ENCODE measurements around the gene SRP19. TPM values are rescaled to one million over a fixed set of nuclear protein-coding genes. Genes with fewer than 3 reads are reported as not detected.

The SRP19 gene
- total RNA-seq, 1 experiment from 2014 or later: 42.9 TPM

DNA sequence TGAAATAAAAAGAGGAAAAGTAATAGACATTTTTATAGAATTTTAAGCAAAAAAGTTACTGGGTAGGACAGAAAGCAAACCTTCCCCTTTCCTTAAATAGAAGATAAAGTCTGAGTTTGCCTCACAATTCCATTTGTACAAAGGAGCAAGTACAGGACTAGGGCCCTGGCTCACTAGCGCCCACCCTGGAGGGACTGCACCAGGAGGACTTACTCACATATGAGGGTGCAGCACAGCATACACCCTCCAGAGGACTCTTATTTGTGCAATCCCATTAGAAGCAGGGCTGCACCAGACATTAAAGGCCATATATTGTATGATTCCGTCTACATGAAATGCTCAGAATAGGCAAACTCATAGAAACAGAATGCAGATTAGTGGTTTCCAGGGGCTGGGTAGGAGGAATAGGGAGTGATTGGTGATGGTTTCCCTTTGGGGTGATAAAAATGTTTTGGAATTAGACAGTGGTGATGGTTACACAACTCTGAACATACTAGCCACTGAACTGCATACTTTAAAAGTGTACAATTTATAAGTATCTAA lies 56.4 kb downstream of the SRP19 start:
- intact Hi-C loops (cut with micrococcal nuclease): no loop called here
- Histone ChIP-seq H2AFZ (ENCODE audit: low read length) (no peak overlapping the region), H3K9me2 (replicated peaks; ENCODE audit: low read length) (no peaks in the 10 kb centered on the region), H3K27ac (ENCODE audit: low read length) (no peak overlapping the region), H3K4me2 (ENCODE audit: low read length) (no peak overlapping the region), H3K4me1 (ENCODE audit: insufficient read depth, low read length) (peaks cover 13% of the 10 kb centered on the region; the same call in 1 of the 2 replicates), H3F3A (ENCODE audit: low read length, unreplicated experiment) (no peaks in the 10 kb centered on the region), H3K4me3 (ENCODE audit: low read length) (no peak overlapping the region), H3K9ac (ENCODE audit: low read length) (no peak overlapping the region), H3K9me3 (ENCODE audit: low read length) (no peaks in the 10 kb centered on the region), H4K20me1 (ENCODE audit: low read length) (no peaks in the 10 kb centered on the region), H3K79me2 (ENCODE audit: low read length) (peaks cover 66% of the 10 kb centered on the region), H3K36me3 (ENCODE audit: low read depth, low read length) (peaks cover 10% of the 10 kb centered on the region), H3K27me3 (ENCODE audit: low read length) (no peaks in the 10 kb centered on the region)
- ChIA-PET CTCF (interaction anchor here (0.6 kb wide), 1 partner anchor 69 kb away, joined by 8 read pairs; no protein-coding TSS in a partner anchor), POLR2A (ENCODE audit: unreplicated experiment) (no interaction called here)
- TF ChIP-seq, protein P1, sequence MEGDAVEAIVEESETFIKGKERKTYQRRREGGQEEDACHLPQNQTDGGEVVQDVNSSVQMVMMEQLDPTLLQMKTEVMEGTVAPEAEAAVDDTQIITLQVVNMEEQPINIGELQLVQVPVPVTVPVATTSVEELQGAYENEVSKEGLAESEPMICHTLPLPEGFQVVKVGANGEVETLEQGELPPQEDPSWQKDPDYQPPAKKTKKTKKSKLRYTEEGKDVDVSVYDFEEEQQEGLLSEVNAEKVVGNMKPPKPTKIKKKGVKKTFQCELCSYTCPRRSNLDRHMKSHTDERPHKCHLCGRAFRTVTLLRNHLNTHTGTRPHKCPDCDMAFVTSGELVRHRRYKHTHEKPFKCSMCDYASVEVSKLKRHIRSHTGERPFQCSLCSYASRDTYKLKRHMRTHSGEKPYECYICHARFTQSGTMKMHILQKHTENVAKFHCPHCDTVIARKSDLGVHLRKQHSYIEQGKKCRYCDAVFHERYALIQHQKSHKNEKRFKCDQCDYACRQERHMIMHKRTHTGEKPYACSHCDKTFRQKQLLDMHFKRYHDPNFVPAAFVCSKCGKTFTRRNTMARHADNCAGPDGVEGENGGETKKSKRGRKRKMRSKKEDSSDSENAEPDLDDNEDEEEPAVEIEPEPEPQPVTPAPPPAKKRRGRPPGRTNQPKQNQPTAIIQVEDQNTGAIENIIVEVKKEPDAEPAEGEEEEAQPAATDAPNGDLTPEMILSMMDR (conservative IDR thresholded peaks at IDR 0.05; ENCODE audit: low read depth, low read length): peak; percentile 53
- TF ChIP-seq EZH2phosphoT487 (IDR thresholded peaks at IDR 0.05; ENCODE audit: borderline replicate concordance, low read length): no peak
- no peak for ATAC-seq
- DNase-seq: peak; percentile 11
- no TSS peak for BruUV-seq (replicated peaks)

DNA sequence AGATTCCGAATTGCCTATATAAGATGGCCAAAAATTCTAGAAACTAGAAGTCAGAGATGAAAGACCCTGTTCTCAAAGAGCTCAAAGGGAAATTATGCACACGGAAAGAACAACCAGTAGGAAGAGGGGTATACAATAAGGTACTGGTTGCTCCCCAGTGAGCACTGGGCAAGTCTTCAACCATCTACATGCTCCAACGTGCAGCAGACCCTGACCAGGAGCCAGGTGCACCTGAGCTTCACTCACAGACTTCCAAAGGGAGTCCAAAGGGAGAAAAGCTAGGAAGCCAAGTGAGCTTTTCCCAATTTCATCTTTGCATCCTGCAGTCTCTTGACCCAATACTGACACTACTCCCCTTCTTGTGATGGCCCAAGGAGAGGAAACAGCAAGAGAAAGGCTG lies 57.0 kb downstream of the SRP19 start:
- no TSS peak for BruUV-seq (replicated peaks)
- ChIA-PET POLR2A (ENCODE audit: unreplicated experiment) (no interaction called here), CTCF (no interaction called here)
- H3K9ac ChIP-seq (ENCODE audit: low read length): no peak overlapping the region
- peaks cover 60% of the 10 kb centered on the region for H3K79me2 ChIP-seq (ENCODE audit: low read length)
- peaks cover 10% of the 10 kb centered on the region for H3K36me3 ChIP-seq (ENCODE audit: low read depth, low read length)
- intact Hi-C loops (cut with micrococcal nuclease): no loop called here
- H4K20me1 ChIP-seq (ENCODE audit: low read length): no peaks in the 10 kb centered on the region
- no peaks in the 10 kb centered on the region for H3K9me2 ChIP-seq (replicated peaks; ENCODE audit: low read length)
- no peak overlapping the region for H2AFZ ChIP-seq (ENCODE audit: low read length)
- ATAC-seq (no peak), DNase-seq (no peak)
- H3K27me3 ChIP-seq (ENCODE audit: low read length): no peaks in the 10 kb centered on the region
- TF ChIP-seq, protein P1 (conservative IDR thresholded peaks at IDR 0.05; ENCODE audit: low read depth, low read length): no peak
- TF ChIP-seq EZH2phosphoT487 (IDR thresholded peaks at IDR 0.05; ENCODE audit: borderline replicate concordance, low read length): no peak
- TF ChIP-seq EZH2 (IDR thresholded peaks at IDR 0.05; ENCODE audit: low read length, unreplicated experiment): no peak
- H3F3A ChIP-seq (ENCODE audit: low read length, unreplicated experiment): no peaks in the 10 kb centered on the region
- H3K9me3 ChIP-seq (ENCODE audit: low read length): no peaks in the 10 kb centered on the region
- no peak overlapping the region for H3K27ac ChIP-seq (ENCODE audit: low read length)
- H3K4me3 ChIP-seq (ENCODE audit: low read length): no peak overlapping the region
- peaks cover 17% of the 10 kb centered on the region; the same call in 1 of the 2 replicates for H3K4me1 ChIP-seq (ENCODE audit: insufficient read depth, low read length)
- no peak overlapping the region for H3K4me2 ChIP-seq (ENCODE audit: low read length)

DNA sequence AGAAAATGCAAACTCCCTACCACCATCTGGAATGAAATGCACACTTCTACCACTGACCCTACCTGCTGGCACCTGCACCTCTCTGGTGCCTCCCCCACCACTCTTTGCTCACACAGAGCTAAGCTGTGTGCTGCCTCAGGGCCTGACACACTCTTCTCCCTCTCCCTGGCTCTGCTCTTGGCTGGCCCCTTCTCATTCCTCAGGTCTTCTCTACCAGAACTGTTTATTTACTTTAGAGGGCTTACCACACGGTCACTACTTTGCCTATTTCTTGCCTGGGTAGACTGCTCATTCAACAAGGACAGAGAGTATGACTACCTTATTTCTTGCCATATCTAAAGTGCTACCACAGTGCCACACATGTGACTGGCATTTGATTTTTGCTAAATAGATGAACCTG lies 57.6 kb downstream of the SRP19 start:
- no peaks in the 10 kb centered on the region for H3F3A ChIP-seq (ENCODE audit: low read length, unreplicated experiment)
- ChIA-PET POLR2A (ENCODE audit: unreplicated experiment) (no interaction called here), CTCF (no interaction called here)
- peaks cover 60% of the 10 kb centered on the region for H3K79me2 ChIP-seq (ENCODE audit: low read length)
- no peaks in the 10 kb centered on the region for H4K20me1 ChIP-seq (ENCODE audit: low read length)
- H3K36me3 ChIP-seq (ENCODE audit: low read depth, low read length): peaks cover 10% of the 10 kb centered on the region
- no peak overlapping the region for H3K9ac ChIP-seq (ENCODE audit: low read length)
- TF ChIP-seq, protein P1 (conservative IDR thresholded peaks at IDR 0.05; ENCODE audit: low read depth, low read length): no peak
- TF ChIP-seq EZH2 (IDR thresholded peaks at IDR 0.05; ENCODE audit: low read length, unreplicated experiment) (no peak), EZH2phosphoT487 (IDR thresholded peaks at IDR 0.05; ENCODE audit: borderline replicate concordance, low read length) (no peak)
- no peak overlapping the region for H3K4me2 ChIP-seq (ENCODE audit: low read length)
- DNase-seq: no peak
- no peak overlapping the region for H3K4me3 ChIP-seq (ENCODE audit: low read length)
- no peak overlapping the region for H3K27ac ChIP-seq (ENCODE audit: low read length)
- no TSS peak for BruUV-seq (replicated peaks)
- no peaks in the 10 kb centered on the region for H3K9me2 ChIP-seq (replicated peaks; ENCODE audit: low read length)
- intact Hi-C loops (cut with micrococcal nuclease): no loop called here
- peaks cover 17% of the 10 kb centered on the region; the same call in 1 of the 2 replicates for H3K4me1 ChIP-seq (ENCODE audit: insufficient read depth, low read length)
- no peak for ATAC-seq
- no peak overlapping the region for H2AFZ ChIP-seq (ENCODE audit: low read length)
- no peaks in the 10 kb centered on the region for H3K9me3 ChIP-seq (ENCODE audit: low read length)
- no peaks in the 10 kb centered on the region for H3K27me3 ChIP-seq (ENCODE audit: low read length)

All from PC-3 (cell line).